Adrenal gland (tissue), 19 donors: ENCODE results near the gene TAGLN. TPM values are rescaled to one million over a fixed set of nuclear protein-coding genes. Genes with fewer than 3 reads are reported as not detected.
A peak's percentile ranks its signal among the peaks of the same experiment; 100 is the strongest.

Experiments
- DNase-seq, 7 donors: peaks; one replicate each; pipeline ENCODE4 v3.0.0-alpha.2; 2019 to 2020
- H3K27ac ChIP-seq, 5 donors: fragments of 200-600 bp; sonication (generic) in 4 of 5; 1 replicate in 3 of 5; 2 replicates in 2 of 5; pipeline versions ENCODE4 v1.5.1 to v1.8.0; 2016 to 2020; ENCODE audit warnings: mild to moderate bottlenecking in 1 of 5
- H3K27me3 ChIP-seq: fragments of 200-600 bp; 2 replicates; pipeline ENCODE4 v1.8.0; 2021
- H3K36me3 ChIP-seq, 2 donors: fragments of 200-600 bp; replicated peaks in 1 of 2; 1 replicate in 1 of 2; 2 replicates in 1 of 2; pipeline versions ENCODE4 v1.5.1 to v1.8.0; 2018 to 2022
- H3K4me1 ChIP-seq, 2 donors: fragments of 200-600 bp; replicated peaks in 1 of 2; 1 replicate in 1 of 2; 2 replicates in 1 of 2; pipeline versions ENCODE4 v1.5.1 to v1.8.0; 2018 to 2021
- H3K4me3 ChIP-seq, 4 donors: fragments of 200-600 bp; sonication (generic) in 3 of 4; one replicate each; pipeline ENCODE4 v1.5.1; 2016 to 2018
- H3K9me3 ChIP-seq, 3 donors: fragments of 200-600 bp; sonication (generic) in 1 of 3; replicated peaks in 1 of 3; 1 replicate in 2 of 3; 2 replicates in 1 of 3; pipeline versions ENCODE4 v1.5.1 to v1.8.0; 2016 to 2021
- POLR2A ChIP-seq, 2 donors: fragments of 450-650 bp; IDR thresholded peaks; one replicate each; pipeline ENCODE4 v1.6.1; 2017; ENCODE audit warnings: antibody characterized with exemption in 2 of 2, mild to moderate bottlenecking in 2 of 2, moderate library complexity in 1 of 2
- WGBS, 4 donors: extraction: QIAGEN DNeasy Blood & Tissue Kit in 2 of 4; methylation state at CpG; one replicate each; pipeline versions ENCODE4 v1.1.5 to v1.1.7; 2013 to 2017; 5-methylcytosine and 5-hydroxymethylcytosine counted together
- intact Hi-C, 2 donors: fragments of 100-400 bp; cut with DNase I; formaldehyde crosslinking; loops; one replicate each; pipeline versions ENCODE4 v1.14.1 to v1.15.0; 2022 to 2023
- long read RNA-seq, 10 donors: library from polyadenylated mRNA in 3 of 10; unstranded in 2 of 10; stranded (forward) in 1 of 10; transcript quantifications; one replicate each; pipeline ENCODE4 v2.0.0 and lab custom pipeline, GENCODE V29; 2021 to 2026
- polyA plus RNA-seq, 3 donors: library from polyadenylated mRNA; stranded (reverse); fragments of 200-250 nt in 2 of 3; fragments of 350-450 nt in 1 of 3; fragmentation: Illumina TruSeq in 1 of 3; extraction: RNeasy Lipid Tissue Mini Kit (QIAGEN cat#74804) in 1 of 3; gene quantifications; one replicate each; pipeline ENCODE4 v1.2.3, GENCODE V29; 2013 to 2014
- total RNA-seq, 9 donors: library from RNA; depleted of rRNA in 4 of 9; stranded (reverse); fragments of >200 nt in 4 of 9; fragments of 120-200 nt in 1 of 9; fragmentation: NEBNext Ultra II Directional in 1 of 9; extraction: Animal tissue kit (Norgen Biotek cat#: 25700) in 1 of 9; gene quantifications; one replicate each; pipeline versions ENCODE4 v1.1.0 to v1.2.4, GENCODE V29; 2013 to 2023
- TF ChIP-seq, protein P1 (sequence below), 6 experiments: fragments of 450-650 bp in 4 of 6; fragments of 200-600 bp in 2 of 6; sonication (generic) in 1 of 6; IDR thresholded peaks; 1 replicate in 5 of 6; 2 replicates in 1 of 6; pipeline versions ENCODE4 v1.5.1 to v1.8.0; 2016 to 2021; ENCODE audit warnings: antibody characterized with exemption in 6 of 6, mild to moderate bottlenecking in 2 of 6, moderate library complexity in 1 of 6
- donor health status: healthy with polysubstance abuse.
- donor health status: Bipolar disorder and iron deficiency.
- donor health status: DM: yes; HTN: yes; CAD: no.
- donor health status: DM: no; HTN: no; CAD: no.
- donor health status: DM: no; HTN: no; CAD: no.
- donor health status: DM: yes; HTN: yes; CAD: no.

The TAGLN gene
- total RNA-seq: 1,000 to 10,000 TPM in 1 of 9 donors, 100 to 1,000 TPM in 7, 10 to 100 TPM in 1; 37.1 to 1,290 (median 708) TPM
- 1,000 to 10,000 TPM in 1 of 3 donors, 100 to 1,000 TPM in 2; 489 to 1,184 (median 817) TPM for polyA plus RNA-seq
- long read RNA-seq, donor 1, transcript TAGLN-202 (5 exons, 928 nt): major isoform, 5 of 5 reads
- long read RNA-seq, donor 1, partial matches to known transcripts: 0 of 5 reads
- long read RNA-seq, donor 1, other reads (novel, unspliced or antisense): 0 of 5 reads
- long read RNA-seq, donor 2, transcript TAGLN-202 (5 exons, 928 nt): major isoform, 8 of 8 reads
- long read RNA-seq, donor 2, partial matches to known transcripts: 0 of 8 reads
- long read RNA-seq, donor 2, other reads (novel, unspliced or antisense): 0 of 8 reads
- long read RNA-seq, donor 3, transcript TAGLN-202 (5 exons, 928 nt): major isoform, 6 of 7 reads
- long read RNA-seq, donor 3, partial matches to known transcripts: 0 of 7 reads
- long read RNA-seq, donor 3, other reads (novel, unspliced or antisense): 0 of 7 reads
- long read RNA-seq, donor 4, transcript TAGLN-202 (5 exons, 928 nt): major isoform, 352 of 383 reads
- long read RNA-seq, donor 4, partial matches to known transcripts: 17 of 383 reads
- long read RNA-seq, donor 4, other reads (novel, unspliced or antisense): 7 of 383 reads
- long read RNA-seq, donor 5, transcript TAGLN-207 (4 exons, 2,166 nt): minor isoform, 9 of 754 reads
- long read RNA-seq, donor 5, transcript TAGLN-201 (5 exons, 1,477 nt): minor isoform, 6 of 754 reads
- long read RNA-seq, donor 5, transcript TAGLN-202 (5 exons, 928 nt): major isoform, 712 of 754 reads
- long read RNA-seq, donor 5, partial matches to known transcripts: 0 of 754 reads
- long read RNA-seq, donor 5, other reads (novel, unspliced or antisense): 25 of 754 reads
- long read RNA-seq, donor 6, transcript TAGLN-202 (5 exons, 928 nt): major isoform, 1,316 of 1,402 reads
- long read RNA-seq, donor 6, transcript TAGLN-207 (4 exons, 2,166 nt): minor isoform, 19 of 1,402 reads
- long read RNA-seq, donor 6, partial matches to known transcripts: 50 of 1,402 reads
- long read RNA-seq, donor 6, other reads (novel, unspliced or antisense): 14 of 1,402 reads
- long read RNA-seq, donor 7, partial matches to known transcripts: 0 of 5 reads
- long read RNA-seq, donor 7, other reads (novel, unspliced or antisense): 0 of 5 reads
- long read RNA-seq, donor 8, transcript TAGLN-202 (5 exons, 928 nt): major isoform, 12 of 12 reads
- long read RNA-seq, donor 8, partial matches to known transcripts: 0 of 12 reads
- long read RNA-seq, donor 8, other reads (novel, unspliced or antisense): 0 of 12 reads
- long read RNA-seq, donor 9, partial matches to known transcripts: 0 of 3 reads
- long read RNA-seq, donor 9, other reads (novel, unspliced or antisense): 0 of 3 reads
- long read RNA-seq, donor 10, transcript TAGLN-202 (5 exons, 928 nt): major isoform, 5 of 9 reads
- long read RNA-seq, donor 10, partial matches to known transcripts: 0 of 9 reads
- long read RNA-seq, donor 10, other reads (novel, unspliced or antisense): 0 of 9 reads

GRCh38 chr11:117199053-117199915 is at the start of gene TAGLN:
TSS of gene TAGLN (plus strand) at chr11:117199370. CDS start at chr11:117203014, 3,644 bp downstream.
- H3K4me1 ChIP-seq: peaks cover 4 to 9% of the 10 kb centered on the region in 2 donors
- peak within 1 kb of the TSS in 4 of 5 donors; percentile 48 to 92 (median 79) for H3K27ac ChIP-seq
- intact Hi-C loops: no loop called here
- TF ChIP-seq POLR2A (IDR thresholded peaks at IDR 0.05): peak; percentile 22 to 47
- TF ChIP-seq, protein P1, sequence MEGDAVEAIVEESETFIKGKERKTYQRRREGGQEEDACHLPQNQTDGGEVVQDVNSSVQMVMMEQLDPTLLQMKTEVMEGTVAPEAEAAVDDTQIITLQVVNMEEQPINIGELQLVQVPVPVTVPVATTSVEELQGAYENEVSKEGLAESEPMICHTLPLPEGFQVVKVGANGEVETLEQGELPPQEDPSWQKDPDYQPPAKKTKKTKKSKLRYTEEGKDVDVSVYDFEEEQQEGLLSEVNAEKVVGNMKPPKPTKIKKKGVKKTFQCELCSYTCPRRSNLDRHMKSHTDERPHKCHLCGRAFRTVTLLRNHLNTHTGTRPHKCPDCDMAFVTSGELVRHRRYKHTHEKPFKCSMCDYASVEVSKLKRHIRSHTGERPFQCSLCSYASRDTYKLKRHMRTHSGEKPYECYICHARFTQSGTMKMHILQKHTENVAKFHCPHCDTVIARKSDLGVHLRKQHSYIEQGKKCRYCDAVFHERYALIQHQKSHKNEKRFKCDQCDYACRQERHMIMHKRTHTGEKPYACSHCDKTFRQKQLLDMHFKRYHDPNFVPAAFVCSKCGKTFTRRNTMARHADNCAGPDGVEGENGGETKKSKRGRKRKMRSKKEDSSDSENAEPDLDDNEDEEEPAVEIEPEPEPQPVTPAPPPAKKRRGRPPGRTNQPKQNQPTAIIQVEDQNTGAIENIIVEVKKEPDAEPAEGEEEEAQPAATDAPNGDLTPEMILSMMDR (IDR thresholded peaks at IDR 0.05): no peak
- no peaks in the 10 kb centered on the region for H3K27me3 ChIP-seq
- peak in 5 of 7 donors; percentile 44 to 86 (median 61) for DNase-seq
- peak within 1 kb of the TSS in 1 of 4 donors; percentile 47 for H3K4me3 ChIP-seq
- peaks cover 0 to 40% of the 10 kb centered on the region in 2 donors for H3K36me3 ChIP-seq
- no peaks in the 10 kb centered on the region for H3K9me3 ChIP-seq
- WGBS, 4 donors: 63 to 71% (median 69%) methylated on average over 7 to 34 of the region's 34 CpGs

DNA sequence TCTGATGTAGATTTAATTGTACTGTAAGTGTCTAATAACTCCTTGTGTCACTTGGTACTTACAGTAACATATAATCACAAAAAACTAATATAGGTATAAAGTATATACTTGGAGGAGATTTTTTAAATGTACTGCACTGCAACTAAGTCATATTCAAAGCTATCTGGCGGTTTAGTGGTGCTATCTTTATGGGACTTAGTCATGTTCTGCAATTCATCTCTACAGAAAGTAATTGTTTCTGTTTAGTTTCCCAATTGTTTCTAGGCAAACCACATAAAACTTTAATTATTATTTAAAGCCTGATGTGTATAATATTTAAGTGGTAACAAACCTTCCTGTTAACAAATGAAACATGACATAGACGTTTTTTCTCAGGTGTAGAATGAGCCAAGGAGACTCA is 47.1 kb upstream of the TAGLN start:
- intact Hi-C loops: no loop called here
- DNase-seq: no peak
- H3K27me3 ChIP-seq: no peaks in the 10 kb centered on the region
- H3K9me3 ChIP-seq: no peaks in the 10 kb centered on the region
- TF ChIP-seq, protein P1 (IDR thresholded peaks at IDR 0.05): no peak
- TF ChIP-seq POLR2A (IDR thresholded peaks at IDR 0.05): no peak
- H3K36me3 ChIP-seq: peaks cover 0 to 42% of the 10 kb centered on the region in 2 donors
- no peak overlapping the region for H3K4me3 ChIP-seq
- no peak overlapping the region for H3K27ac ChIP-seq
- 37 to 51% (median 43%) methylated on average over 2 of the region's 2 CpGs for WGBS, 4 donors
- H3K4me1 ChIP-seq: peaks cover 24 to 51% of the 10 kb centered on the region in 2 donors

DNA sequence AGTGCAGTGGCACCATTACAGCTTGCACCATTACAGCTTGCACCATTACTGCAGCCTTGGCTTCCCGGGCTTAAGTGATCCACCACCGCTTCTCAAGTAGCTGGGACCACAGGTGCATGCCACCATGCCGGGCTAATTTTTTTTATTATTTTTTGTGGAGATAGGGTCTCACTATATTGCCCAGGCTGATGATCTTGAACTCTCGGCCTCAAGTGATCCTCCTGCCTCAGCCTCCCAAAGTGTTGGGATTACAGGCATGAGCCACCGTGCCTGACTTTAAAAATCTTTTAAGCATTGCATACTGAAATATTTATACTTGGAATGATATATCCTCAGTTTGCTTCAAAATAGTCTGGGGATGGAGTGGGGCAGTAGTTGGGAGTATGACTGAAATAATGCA is 44.7 kb upstream of the TAGLN start:
- no peak for DNase-seq
- H3K4me1 ChIP-seq: peaks cover 17 to 41% of the 10 kb centered on the region in 2 donors
- no peak overlapping the region for H3K27ac ChIP-seq
- H3K4me3 ChIP-seq: no peak overlapping the region
- intact Hi-C loops: no loop called here
- no peaks in the 10 kb centered on the region for H3K9me3 ChIP-seq
- TF ChIP-seq, protein P1 (IDR thresholded peaks at IDR 0.05): no peak
- no peak for TF ChIP-seq POLR2A (IDR thresholded peaks at IDR 0.05)
- 85 to 95% (median 91%) methylated on average over 5 of the region's 5 CpGs for WGBS, 4 donors
- peaks cover 0 to 46% of the 10 kb centered on the region in 2 donors for H3K36me3 ChIP-seq
- H3K27me3 ChIP-seq: no peaks in the 10 kb centered on the region
